H1 (cell line): ENCODE data around the gene SGO2. TPM values are rescaled to one million over a fixed set of nuclear protein-coding genes. Genes with fewer than 3 reads are reported as not detected.

Experiments
- EP300 ChIP-seq, 2 experiments: IDR thresholded peaks; 1 replicate in 1 of 2; 2 replicates in 1 of 2; pipeline ENCODE4 v1.6.1; 2011 to 2012; ENCODE audit warnings: low read depth in 2 of 2, low read length in 2 of 2, mild to moderate bottlenecking in 2 of 2, borderline replicate concordance in 1 of 2, inconsistent platforms in 1 of 2, moderate library complexity in 1 of 2
- KDM1A ChIP-seq: fragments of 200-600, 300-600 bp; sonication (generic); IDR thresholded peaks from 2 replicates; pipeline ENCODE4 v1.7.1; 2016; ENCODE audit warnings: mild to moderate bottlenecking, low read length, borderline replicate concordance
- KDM5A ChIP-seq: fragments of 200-600 bp; IDR thresholded peaks from 2 replicates; pipeline ENCODE4 v1.7.1; 2012; ENCODE audit warnings: mild to moderate bottlenecking, low read length, inconsistent platforms, mixed read lengths
- polyA plus RNA-seq, 7 experiments: library from polyadenylated mRNA; depleted of rRNA in 3 of 7; stranded (reverse) in 5 of 7; unstranded in 2 of 7; fragments of >200 nt in 5 of 7; fragments of 200-250 nt in 2 of 7; gene quantifications; 1 replicate in 5 of 7; 2 replicates in 1 of 7; 4 replicates in 1 of 7; pipeline versions ENCODE4 v1.2.1 to v1.2.3, GENCODE V29; 2011 to 2013; ENCODE audit warnings: missing spikeins in 2 of 7, mixed read lengths in 2 of 7
- total RNA-seq: library from RNA; stranded (reverse); fragmentation: NEBNext Ultra II Directional; extraction: Animal tissue kit (Norgen Biotek cat#: 25700); gene quantifications from 2 replicates; pipeline ENCODE4 v1.2.1, GENCODE V29; 2021

SGO2 gene
- total and polyA plus RNA-seq, 2 of the 8 experiments (the other 6 are each of a cell fraction or from before 2014, with no cell fraction given), result 2.4 to 33.2 TPM

GRCh38 chr2:200603972-200604371, 78.0 kb downstream of the SGO2 start (continued):
- TF ChIP-seq EP300 (IDR thresholded peaks at IDR 0.05; ENCODE audit: borderline replicate concordance in 1 of 2, low read depth in 2 of 2, low read length in 2 of 2) (no peak), KDM1A (no peak), KDM5A (no peak)
